Choroid plexus epithelial cell (primary cell): Measurements from ENCODE around the gene CXCR2.

Experiments used
- DNase-seq: peaks from one replicate; pipeline ENCODE4 v3.0.0-alpha.2; 2010; ENCODE audit warnings: low read depth
- H3K4me3 ChIP-seq: 2 replicates; pipeline ENCODE4 v1.5.1; 2011; ENCODE audit warnings: low read depth, mild to moderate bottlenecking, control low read depth, low read length, moderate library complexity
- CTCF ChIP-seq: conservative IDR thresholded peaks from 2 replicates; pipeline ENCODE4 v1.5.1; 2011; ENCODE audit warnings: low read depth, mild to moderate bottlenecking, control low read depth, inconsistent platforms, low read length, moderate library complexity

Gene CXCR2

GRCh38 chr2:218123986-218124385, 1.8 kb upstream of the CXCR2 start:
- no peak for TF ChIP-seq CTCF
- H3K4me3 ChIP-seq = no peak overlapping the region
- DNase-seq = peak; percentile 57

GRCh38 chr2:218125095-218125494, 733 bp upstream of the CXCR2 start:
- DNase-seq = peak; percentile 10
- TF ChIP-seq CTCF = no peak
- no peak overlapping the region for H3K4me3 ChIP-seq

GRCh38 chr2:218127929-218128455, 2.2 kb downstream of the CXCR2 start:
- H3K4me3 ChIP-seq = no peak overlapping the region
- no peak for DNase-seq
- no peak for TF ChIP-seq CTCF

GRCh38 chr2:218128781-218129457, 3.1 kb downstream of the CXCR2 start:
- DNase-seq = no peak
- no peak for TF ChIP-seq CTCF
- no peak overlapping the region for H3K4me3 ChIP-seq

- DNase-seq = no peak
- no peak overlapping the region for H3K4me3 ChIP-seq
- no peak for TF ChIP-seq CTCF
These were observed 3.8 kb downstream of the CXCR2 start for GRCh38 chr2:218129458-218130135.

- no peak for DNase-seq
- TF ChIP-seq CTCF = no peak
- no peak overlapping the region for H3K4me3 ChIP-seq
These were observed 4.5 kb downstream of the CXCR2 start for GRCh38 chr2:218130377-218130776.
